DOHH2 (cell line): Measurements from ENCODE around the gene NETO1.

Experiments
- CTCF ChIP-seq: fragments of 200-600 bp; sonication (generic); IDR thresholded peaks from one replicate; pipeline ENCODE4 v1.5.1; 2014; ENCODE audit warnings: antibody characterized with exemption, mild to moderate bottlenecking, low read depth, low read length; ENCODE audit not compliant: poor library complexity, severe bottlenecking
- EZH2phosphoT487 ChIP-seq: fragments of 200-600 bp; sonication (generic); IDR thresholded peaks from 2 replicates; pipeline ENCODE4 v1.6.1; 2017; ENCODE audit warnings: borderline replicate concordance, mild to moderate bottlenecking, antibody characterized with exemption, low read length, moderate library complexity, mixed read lengths

GRCh38 chr18:72822202-72822601, 45.6 kb downstream of the NETO1 start:
- no peak for TF ChIP-seq CTCF
- TF ChIP-seq EZH2phosphoT487: no peak
